COLO829 (cell line): Measurements from ENCODE around the gene NLRP6.

Experiments used
- DNase-seq: peaks from one replicate; pipeline ENCODE4 v3.0.0; 2012; ENCODE audit warnings: low spot score

Gene NLRP6

GRCh38 chr11:293852-294661, 15.8 kb downstream of the NLRP6 start:
- DNase-seq, result no peak

GRCh38 chr11:294780-295179, 16.6 kb downstream of the NLRP6 start:
- DNase-seq, result no peak

- DNase-seq, result no peak
Observed at GRCh38 chr11:295351-296170, 17.4 kb downstream of the NLRP6 start.

- DNase-seq, result no peak
Observed at GRCh38 chr11:296171-297050, 18.2 kb downstream of the NLRP6 start.

- DNase-seq, result no peak
Observed at GRCh38 chr11:297051-297585, 18.9 kb downstream of the NLRP6 start.

- no peak for DNase-seq
Observed at GRCh38 chr11:297586-298405, 19.6 kb downstream of the NLRP6 start.

- no peak for DNase-seq
Observed at GRCh38 chr11:298406-299065, 20.3 kb downstream of the NLRP6 start.

- no peak for DNase-seq
Observed at GRCh38 chr11:299081-299891, 21.1 kb downstream of the NLRP6 start, which contains the start of gene IFITM5. TSS of gene IFITM5 (minus strand) at chr11:299526. CDS start at chr11:299490, 36 bp downstream.

GRCh38 chr11:299951-300735, 21.9 kb downstream of the NLRP6 start:
- DNase-seq, result no peak

- DNase-seq, result no peak
Observed at GRCh38 chr11:303363-303762, 25.2 kb downstream of the NLRP6 start.

GRCh38 chr11:304061-304506, 25.9 kb downstream of the NLRP6 start:
- no peak for DNase-seq

- peak; percentile 82 for DNase-seq
Observed at GRCh38 chr11:304915-305843, 27.0 kb downstream of the NLRP6 start.

- no peak for DNase-seq
Observed at GRCh38 chr11:305844-306211, 27.6 kb downstream of the NLRP6 start.

GRCh38 chr11:306645-307371, 28.6 kb downstream of the NLRP6 start:
- DNase-seq, result no peak

- DNase-seq, result peak; percentile 45
Observed at GRCh38 chr11:307766-308708, 29.8 kb downstream of the NLRP6 start, which contains the start of gene IFITM2. TSS of gene IFITM2 (plus strand) at chr11:307816. CDS start at chr11:308193, 377 bp downstream.
